Lung microvascular endothelial cell (primary cell): ENCODE results near the gene RSRP1. TPM values are rescaled to one million over a fixed set of nuclear protein-coding genes. Genes with fewer than 3 reads are reported as not detected.

Experiments
- DNase-seq, 2 donors: peaks; one replicate each; pipeline versions ENCODE4 v3.0.0 to v3.0.0-alpha.2; 2010; ENCODE audit warnings: low read depth in 2 of 2
- total RNA-seq: library from RNA; depleted of rRNA; stranded (reverse); fragments of >200 nt; gene quantifications from 2 replicates; pipeline ENCODE4 v1.2.1, GENCODE V29; 2014

The RSRP1 gene
- total RNA-seq, 1 donor from 2014 or later: 154 TPM

- no peak for DNase-seq
Observed at GRCh38 chr1:25194054-25194453, 53.2 kb downstream of the RSRP1 start.

GRCh38 chr1:25193229-25193628, 54.0 kb downstream of the RSRP1 start:
- DNase-seq: no peak

Other genes with a start within 250 kb of the RSRP1 start
- gene SYF2, start 15.0 kb downstream of the RSRP1 start, total RNA-seq: 27.9 and 31.2 TPM in 2 replicates
- 0.20 and 0.44 TPM in 2 replicates for gene RHD, start 25.1 kb upstream of the RSRP1 start, total RNA-seq
- 238 and 366 TPM in 2 replicates for gene TMEM50A, start 90.9 kb upstream of the RSRP1 start, total RNA-seq
- gene RHCE, start 173.4 kb upstream of the RSRP1 start, total RNA-seq: 0.60 and 1.3 TPM in 2 replicates
- 15.9 and 21.8 TPM in 2 replicates for gene MACO1, start 183.4 kb upstream of the RSRP1 start, total RNA-seq